Brain pericyte (primary cell): Measurements from ENCODE around the gene ANO4.
"Not testable (repeated sequence)": the region's sequence is repeated elsewhere in the genome, so short reads cannot be mapped to it uniquely, and the experiment has no call there.

Source experiments
- DNase-seq: peaks from one replicate; pipeline ENCODE4 v3.0.0-alpha.2; 2012; ENCODE audit warnings: low read depth, low spot score

ANO4 gene

GRCh38 chr12:101082706-101083105, 288.1 kb downstream of the ANO4 start:
- DNase-seq, result no peak

DNA sequence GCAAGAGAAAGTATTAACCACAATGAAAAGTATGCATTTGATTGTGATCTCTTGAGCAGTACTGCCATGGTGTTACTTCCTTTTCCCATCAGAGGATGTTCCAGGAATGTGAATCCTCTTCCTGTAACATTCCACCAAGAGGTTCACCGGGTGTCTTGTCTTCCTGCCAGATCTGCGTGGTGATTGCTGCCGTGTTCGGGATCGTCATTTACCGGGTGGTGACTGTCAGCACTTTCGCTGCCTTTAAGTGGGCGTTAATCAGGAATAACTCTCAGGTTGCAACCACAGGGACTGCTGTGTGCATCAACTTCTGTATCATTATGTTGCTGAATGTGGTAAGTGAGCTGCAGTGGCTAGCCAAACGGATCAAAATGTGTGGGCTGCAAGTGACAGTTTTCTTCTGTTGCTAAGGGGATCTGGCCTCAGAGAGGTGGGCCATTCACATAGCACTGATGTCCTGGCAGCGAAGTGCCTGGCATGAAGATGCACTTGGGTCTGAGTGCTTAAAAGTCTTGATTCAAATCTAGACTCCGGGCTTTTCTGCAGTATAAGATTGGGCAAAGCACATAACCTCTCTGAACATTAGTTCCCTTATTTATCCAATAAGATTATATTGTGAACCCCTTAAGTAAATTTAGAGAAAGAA, 292.0 kb downstream of the ANO4 start:
- DNase-seq, result no peak

DNA sequence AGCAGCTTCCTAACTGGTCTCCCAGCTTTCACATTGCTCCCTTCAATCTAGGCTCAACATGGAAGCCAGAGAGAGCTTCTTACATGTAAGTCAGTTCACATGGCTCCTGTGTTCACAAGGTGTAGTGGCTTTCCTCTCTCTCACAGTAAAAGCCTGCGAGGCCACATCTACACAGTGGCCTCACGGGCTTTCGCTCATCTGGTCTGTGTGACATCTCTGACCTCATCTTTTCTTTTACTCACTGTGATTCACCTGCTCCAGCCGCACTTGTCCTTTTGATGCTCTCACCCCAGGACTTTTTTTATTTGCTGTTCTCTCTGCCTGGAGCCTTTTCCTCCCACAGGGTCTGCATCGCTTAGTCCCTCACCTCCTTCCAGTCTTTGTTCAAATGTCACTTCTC, 293.3 kb downstream of the ANO4 start:
- DNase-seq, result no peak

- DNase-seq, result no peak
These were observed 294.7 kb downstream of the ANO4 start for GRCh38 chr12:101089271-101089670.

DNA sequence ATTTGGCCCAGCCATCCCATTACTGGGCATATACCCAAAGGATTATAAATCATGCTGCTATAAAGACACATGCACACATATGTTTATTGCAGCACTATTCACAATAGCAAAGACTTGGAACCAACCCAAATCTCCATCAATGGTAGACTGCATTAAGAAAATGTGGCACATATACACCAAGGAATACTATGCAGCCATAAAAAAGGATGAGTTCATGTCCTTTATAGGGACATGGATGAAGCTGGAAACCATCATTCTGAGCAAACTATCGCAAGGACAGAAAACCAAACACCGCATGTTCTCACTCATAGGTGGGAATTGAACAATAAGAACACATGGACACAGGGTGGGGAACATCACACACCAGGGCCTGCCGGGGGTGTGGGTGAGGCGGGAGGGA, 295.6 kb downstream of the ANO4 start:
- not testable (repeated sequence) for DNase-seq

GRCh38 chr12:101097829-101098580, 303.4 kb downstream of the ANO4 start:
- DNase-seq, result no peak

- no peak for DNase-seq
These were observed 312.6 kb downstream of the ANO4 start for GRCh38 chr12:101107032-101107763.

DNA sequence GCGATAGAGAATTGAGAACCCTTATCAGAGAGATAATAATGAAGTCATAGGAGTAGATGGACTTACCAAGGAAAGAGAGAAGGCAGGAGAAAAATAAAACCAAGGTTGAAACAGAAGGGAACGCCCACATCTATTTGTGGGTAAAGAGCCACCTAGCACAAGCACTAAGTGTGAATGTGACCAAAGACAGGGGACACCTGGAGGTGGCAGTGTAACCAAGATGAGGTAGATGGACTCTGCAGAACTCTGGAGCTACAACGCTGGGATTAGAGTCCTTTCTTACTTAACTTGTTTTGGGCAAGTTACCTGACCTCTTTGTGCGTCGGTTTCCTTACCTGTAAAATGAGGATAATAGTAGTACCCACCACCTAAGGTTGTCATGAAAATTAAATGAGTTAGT, 313.6 kb downstream of the ANO4 start:
- no peak for DNase-seq

GRCh38 chr12:101110866-101111265, 316.3 kb downstream of the ANO4 start:
- DNase-seq, result no peak

GRCh38 chr12:101111441-101111840, 316.9 kb downstream of the ANO4 start:
- no peak for DNase-seq

GRCh38 chr12:101115326-101115725, 320.8 kb downstream of the ANO4 start:
- no peak for DNase-seq

DNA sequence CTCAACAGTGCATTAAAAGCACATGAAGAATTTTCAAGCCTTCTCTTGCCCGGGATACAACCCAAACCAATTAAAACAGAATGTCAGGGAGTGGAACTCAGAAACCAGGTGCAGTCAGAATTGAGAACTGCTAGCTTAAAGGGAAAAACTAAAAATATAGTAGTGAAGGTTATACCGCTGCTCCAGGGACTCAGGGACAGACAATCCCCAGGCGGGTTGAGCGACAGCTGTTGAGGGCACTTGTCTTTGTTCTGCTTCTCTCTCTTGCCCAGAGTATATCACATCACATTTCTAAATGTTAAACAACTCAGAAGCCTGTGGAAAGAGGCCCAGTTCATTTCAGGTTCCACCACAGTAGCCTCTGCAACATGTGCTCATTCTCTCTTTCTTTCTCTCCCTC, 322.3 kb downstream of the ANO4 start:
- DNase-seq, result no peak

- DNase-seq, result no peak
These were observed 323.3 kb downstream of the ANO4 start for GRCh38 chr12:101117842-101118241.

DNA sequence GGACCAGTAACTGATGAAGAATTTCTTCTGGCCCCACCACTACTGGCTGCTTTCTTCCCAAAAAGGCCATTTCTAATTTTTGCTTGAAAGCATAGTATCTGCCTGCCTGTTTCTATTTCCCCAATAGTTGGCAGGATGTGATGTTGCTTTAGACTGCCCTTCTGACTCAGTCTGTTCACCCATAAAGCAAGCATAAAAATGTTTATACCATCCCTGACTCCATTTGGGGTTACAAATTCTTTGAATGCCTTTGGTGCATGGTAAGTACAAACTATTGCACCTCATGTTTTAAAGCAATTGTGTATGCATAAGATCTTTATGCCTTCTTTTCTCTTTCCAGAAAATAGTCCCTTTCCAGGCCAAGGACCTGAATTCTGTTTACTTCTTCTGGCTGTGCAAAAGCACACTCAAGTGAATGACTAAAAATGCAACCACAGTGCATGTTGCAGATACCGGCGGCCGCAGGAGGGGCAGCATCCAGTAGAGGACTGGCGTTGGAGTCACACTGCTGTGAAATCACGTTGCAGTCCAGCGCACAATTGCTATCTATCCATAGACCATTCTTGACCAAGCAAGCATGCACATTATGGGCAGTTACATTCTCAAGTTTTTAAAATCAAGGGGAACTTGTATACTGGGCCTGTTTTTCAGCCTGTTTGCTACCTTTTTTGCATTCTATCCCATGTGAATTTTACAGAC, 333.1 kb downstream of the ANO4 start:
- DNase-seq, result no peak

- not testable (repeated sequence) for DNase-seq
These were observed 351.3 kb downstream of the ANO4 start for GRCh38 chr12:101145777-101146431.

DNA sequence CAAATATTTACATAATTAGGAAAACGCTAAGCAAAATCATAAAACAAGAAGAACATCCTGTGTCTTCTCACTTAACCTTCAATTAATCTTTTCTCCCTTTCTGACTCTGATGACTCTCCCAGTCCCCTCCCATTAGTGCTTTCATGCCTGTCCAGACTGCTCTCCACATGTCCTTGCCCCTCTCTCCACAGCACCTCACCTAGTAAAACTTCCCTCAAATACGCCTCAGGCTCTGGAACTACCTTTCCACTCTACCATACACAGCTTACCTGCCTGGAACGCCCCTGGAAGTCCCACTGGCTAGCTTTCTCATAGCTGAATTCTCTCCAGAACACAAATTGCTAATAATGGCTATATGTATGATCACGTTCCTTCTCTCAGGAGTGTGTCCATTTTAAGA, 370.7 kb downstream of the ANO4 start:
- no peak for DNase-seq

GRCh38 chr12:101166866-101167265, 372.3 kb downstream of the ANO4 start:
- no peak for DNase-seq

DNA sequence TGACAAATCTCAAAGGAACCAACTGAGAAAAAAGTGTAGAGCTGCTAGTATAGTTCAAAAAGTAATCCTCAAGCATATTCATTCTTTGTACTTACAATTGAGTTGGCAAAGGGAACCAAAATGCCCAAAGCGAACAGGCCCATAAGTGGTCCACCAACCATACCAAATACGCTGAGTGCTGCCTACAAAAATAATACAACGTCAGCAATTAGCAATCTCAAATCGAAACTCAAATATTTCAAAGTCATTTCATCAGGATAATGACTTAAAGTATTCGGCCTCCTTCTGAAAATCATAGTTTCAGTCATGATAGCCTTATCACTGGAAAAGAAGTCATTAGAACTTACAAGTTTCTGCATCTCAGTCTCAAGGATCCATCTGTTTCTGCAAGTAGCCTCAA, 373.4 kb downstream of the ANO4 start:
- no peak for DNase-seq

- DNase-seq, result no peak
These were observed 377.7 kb downstream of the ANO4 start for GRCh38 chr12:101172316-101172715.

GRCh38 chr12:101173197-101173749, 378.7 kb downstream of the ANO4 start:
- DNase-seq, result no peak

- DNase-seq, result no peak
These were observed 380.0 kb downstream of the ANO4 start for GRCh38 chr12:101174541-101174940.
